Tibial nerve (tissue), 4 donors: ENCODE results near the gene GRB2.

Experiments used
- CTCF ChIP-seq, 5 experiments: fragments of 200-600 bp in 3 of 5; fragments of 450-650 bp in 2 of 5; sonication (generic) in 3 of 5; IDR thresholded peaks; one replicate each; pipeline ENCODE4 v1.5.1; 2016 to 2019; ENCODE audit warnings: antibody characterized with exemption in 5 of 5, mild to moderate bottlenecking in 3 of 5, moderate library complexity in 2 of 5
- EP300 ChIP-seq, 2 donors: sonication (generic); formaldehyde crosslinking; IDR thresholded peaks; one replicate each; pipeline ENCODE4 v1.6.1; 2017; ENCODE audit warnings: antibody characterized with exemption in 2 of 2, mild to moderate bottlenecking in 1 of 2
- POLR2A ChIP-seq, 2 donors: fragments of 450-650 bp; IDR thresholded peaks; one replicate each; pipeline ENCODE4 v1.6.1; 2017; ENCODE audit warnings: antibody characterized with exemption in 2 of 2, mild to moderate bottlenecking in 2 of 2, moderate library complexity in 2 of 2

- TF ChIP-seq CTCF (IDR thresholded peaks at IDR 0.05) (no peak), EP300 (IDR thresholded peaks at IDR 0.05) (no peak), POLR2A (IDR thresholded peaks at IDR 0.05) (peak; percentile 19 to 53)
Measured at GRCh38 chr17:75270966-75271232, 134.6 kb downstream of the GRB2 start, which contains the start of gene MIF4GD.
